ENCODE data around the gene KIAA0586. TPM values are rescaled to one million over a fixed set of nuclear protein-coding genes. Genes with fewer than 3 reads are reported as not detected.

KIAA0586 gene
- total and polyA plus RNA-seq, 9 of the 15 experiments (the other 6 are each of a cell fraction or from before 2014, with no cell fraction given), result 11.2 to 30.9 (median 22.6) TPM

- in situ Hi-C loops (cut with MboI) (no loop called here), intact Hi-C loops (cut with micrococcal nuclease) (no loop called here)
- no peaks in the 10 kb centered on the region for H4K20me1 ChIP-seq (replicated peaks; ENCODE audit: control insufficient read depth, insufficient read depth, low read length)
- H3K9ac ChIP-seq (ENCODE audit: insufficient read depth in 1 of 2, low read depth in 2 of 2, low read length in 2 of 2), result no peak overlapping the region
- no peaks in the 10 kb centered on the region for H3K9me3 ChIP-seq (replicated peaks; ENCODE audit: control insufficient read depth, insufficient read depth, low read depth, low read length)
- H3K4me2 ChIP-seq (ENCODE audit: insufficient read depth, low read length), result no peak overlapping the region
- no peaks in the 10 kb centered on the region for H3K9me1 ChIP-seq (ENCODE audit: control insufficient read depth, insufficient read depth, low read length)
- TF ChIP-seq NR0B1 (IDR thresholded peaks at IDR 0.05; ENCODE audit: partially characterized antibody), result no peak
- no peak for TF ChIP-seq ZZZ3 (IDR thresholded peaks at IDR 0.05)
- no peak overlapping the region for H3K4me3 ChIP-seq
- DNase-seq (ENCODE audit: extremely low read depth in 1 of 4, low spot score in 3 of 4) (no peak), ATAC-seq (no peak), FAIRE-seq (no peak)
- H3K27me3 ChIP-seq (ENCODE audit: control insufficient read depth in 2 of 2, insufficient read depth in 2 of 2, low read length in 2 of 2), result no peaks in the 10 kb centered on the region
- H2AFZ ChIP-seq (ENCODE audit: low read depth, low read length), result no peak overlapping the region
- H3K79me2 ChIP-seq (ENCODE audit: control insufficient read depth, insufficient read depth, low read length), result no peaks in the 10 kb centered on the region
- 94% methylated on average over 8 of the region's 8 CpGs for WGBS (ENCODE audit: insufficient coverage, low coverage, missing lambda C conversion rate)
- ChIA-PET POLR2A (no interaction called here), CTCF (ENCODE audit: low intra/inter-chr PET ratio) (no interaction called here)
- H3K27ac ChIP-seq (ENCODE audit: extremely low read depth, low read depth, low read length), result no peak overlapping the region
- no peaks in the 10 kb centered on the region for H3K4me1 ChIP-seq (replicated peaks in 1 of 2; ENCODE audit: control insufficient read depth in 2 of 2, insufficient read depth in 2 of 2, low read length in 2 of 2)
- H3K36me3 ChIP-seq (ENCODE audit: control insufficient read depth, insufficient read depth, low read length), result peaks cover 57% of the 10 kb centered on the region; the same call in 2 of the 3 replicates
- no TSS peak for BruUV-seq (replicated peaks)
These were observed 37.1 kb downstream of the KIAA0586 start for GRCh38 chr14:58464652-58465051.

- DNase-seq (ENCODE audit: extremely low read depth in 1 of 4, low spot score in 3 of 4) (no peak), FAIRE-seq (no peak), ATAC-seq (no peak)
- 73% methylated on average over 2 of the region's 2 CpGs for WGBS (ENCODE audit: insufficient coverage, low coverage, missing lambda C conversion rate)
- Histone ChIP-seq H3K9me1 (ENCODE audit: control insufficient read depth, insufficient read depth, low read length) (no peaks in the 10 kb centered on the region), H3K27me3 (ENCODE audit: control insufficient read depth in 2 of 2, insufficient read depth in 2 of 2, low read length in 2 of 2) (no peaks in the 10 kb centered on the region), H3K27ac (ENCODE audit: extremely low read depth, low read depth, low read length) (no peak overlapping the region), H4K20me1 (replicated peaks; ENCODE audit: control insufficient read depth, insufficient read depth, low read length) (no peaks in the 10 kb centered on the region), H3K9ac (ENCODE audit: insufficient read depth in 1 of 2, low read depth in 2 of 2, low read length in 2 of 2) (no peak overlapping the region), H3K4me2 (ENCODE audit: insufficient read depth, low read length) (no peak overlapping the region), H2AFZ (ENCODE audit: low read depth, low read length) (no peak overlapping the region), H3K9me3 (replicated peaks; ENCODE audit: control insufficient read depth, insufficient read depth, low read depth, low read length) (no peaks in the 10 kb centered on the region), H3K36me3 (ENCODE audit: control insufficient read depth, insufficient read depth, low read length) (peaks cover 53% of the 10 kb centered on the region; the same call in 2 of the 3 replicates), H3K4me3 (no peak overlapping the region), H3K79me2 (ENCODE audit: control insufficient read depth, insufficient read depth, low read length) (no peaks in the 10 kb centered on the region), H3K4me1 (replicated peaks in 1 of 2; ENCODE audit: control insufficient read depth in 2 of 2, insufficient read depth in 2 of 2, low read length in 2 of 2) (no peaks in the 10 kb centered on the region)
- POLR2A ChIA-PET, result no interaction called here
- no TSS peak for BruUV-seq (replicated peaks)
- in situ Hi-C loops (cut with MboI) (no loop called here), intact Hi-C loops (cut with micrococcal nuclease) (no loop called here)
- CTCF ChIA-PET (ENCODE audit: low intra/inter-chr PET ratio), result no interaction called here
- TF ChIP-seq SIN3A (IDR thresholded peaks at IDR 0.05; ENCODE audit: borderline replicate concordance in 2 of 2, control insufficient read depth in 1 of 2, low read depth in 2 of 2, low read length in 2 of 2), result no peak
- TF ChIP-seq CTCF (IDR thresholded peaks at IDR 0.05 in 2 of 3, conservative IDR thresholded peaks at IDR 0.05 in 1 of 3; ENCODE audit: insufficient read depth in 2 of 3, low read depth in 1 of 3, low read length in 3 of 3), result no peak
- TF ChIP-seq RNF219 (CRISPR knock-in tag; IDR thresholded peaks at IDR 0.05), result no peak
- no peak for TF ChIP-seq MITF (IDR thresholded peaks at IDR 0.05)
These were observed 37.9 kb downstream of the KIAA0586 start for GRCh38 chr14:58465421-58465820.
